Right kidney (tissue), 9 donors: ENCODE data around the gene HAPLN2.
"Not testable (repeated sequence)": the region's sequence is repeated elsewhere in the genome, so short reads cannot be mapped to it uniquely, and the experiment has no call there.

Experiments used
- DNase-seq: peaks from one replicate; pipeline ENCODE4 v3.0.0-alpha.2; 2016
- long read RNA-seq, 8 donors: transcript quantifications; one replicate each; lab custom pipeline, GENCODE V29; 2026

HAPLN2 gene
- long read RNA-seq, donor 1 = 0 reads
- long read RNA-seq, donor 2, partial matches to known transcripts = 0 of 1 reads
- long read RNA-seq, donor 2, other reads (novel, unspliced or antisense) = 0 of 1 reads
- long read RNA-seq, donor 3 = 0 reads
- long read RNA-seq, donor 4 = 0 reads
- long read RNA-seq, donor 5 = 0 reads
- long read RNA-seq, donor 6 = 0 reads
- long read RNA-seq, donor 7 = 0 reads
- long read RNA-seq, donor 8 = 0 reads

DNA sequence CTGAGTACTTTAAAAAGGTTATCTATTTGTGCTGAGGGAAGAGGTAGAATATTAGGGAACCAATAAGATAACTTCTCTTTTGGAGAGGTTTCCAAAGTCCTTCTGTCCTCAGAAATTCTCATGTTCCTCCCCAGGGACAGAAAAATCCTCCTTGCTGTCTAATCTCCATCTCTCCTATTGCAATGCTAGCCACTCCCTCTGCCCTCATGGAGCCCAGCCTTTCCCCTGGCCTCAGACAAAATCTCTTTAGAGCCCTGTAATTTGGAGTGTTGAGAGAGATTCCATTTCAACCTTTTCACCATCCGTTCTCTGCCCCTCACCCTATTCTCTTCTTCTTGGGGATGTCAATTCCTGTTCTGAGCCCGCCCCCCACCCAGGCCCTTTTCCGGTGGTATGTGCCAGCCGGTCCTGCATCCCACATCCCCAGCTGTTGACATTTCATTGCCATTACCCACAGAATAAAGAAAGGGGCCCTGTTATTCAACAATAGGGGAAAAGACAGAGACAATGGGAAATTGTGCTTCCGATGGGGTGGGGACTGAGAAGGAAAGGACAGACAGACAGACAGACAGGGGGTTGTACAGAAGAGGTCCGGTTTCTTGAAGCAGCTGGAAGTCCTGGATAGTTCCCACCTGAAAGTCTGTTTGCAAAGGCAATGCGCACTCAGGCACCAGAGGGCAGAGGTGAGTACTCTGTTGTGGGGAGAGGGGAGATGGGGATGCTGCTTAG, at the start of gene HAPLN2:
TSS of gene HAPLN2 (plus strand) at position 563 of the 729 bp plus-strand sequence. CDS start 4,076 bp downstream, outside the sequence.
- no peak for DNase-seq

DNA sequence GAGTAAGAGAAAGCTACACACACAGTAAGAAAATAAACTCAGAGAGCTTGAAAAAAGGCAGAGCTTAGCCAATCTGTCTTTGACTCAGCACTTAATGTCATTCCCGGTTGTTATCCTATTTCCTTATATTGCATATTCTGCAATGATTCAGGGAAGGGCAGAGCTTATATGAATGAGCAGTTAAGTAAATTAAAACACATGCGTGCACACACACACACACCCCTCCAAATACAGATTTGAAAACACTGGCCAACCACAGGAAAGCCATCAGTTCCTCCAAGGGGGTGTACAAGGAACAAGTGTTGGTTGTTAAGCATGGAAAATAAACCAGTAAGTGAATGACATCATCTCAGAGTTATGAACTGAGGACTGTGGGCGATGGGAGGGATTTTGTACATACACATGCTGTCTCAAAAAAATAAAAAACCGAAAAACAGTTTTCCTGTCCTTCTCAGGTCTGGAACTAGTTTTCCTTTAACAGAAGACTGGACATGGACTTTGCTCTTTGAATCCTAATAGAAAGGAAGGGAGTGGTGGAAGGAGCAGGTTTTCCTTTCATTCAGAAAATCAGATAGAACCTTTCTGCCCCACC, 47.9 kb upstream of the HAPLN2 start:
- DNase-seq = no peak

DNA sequence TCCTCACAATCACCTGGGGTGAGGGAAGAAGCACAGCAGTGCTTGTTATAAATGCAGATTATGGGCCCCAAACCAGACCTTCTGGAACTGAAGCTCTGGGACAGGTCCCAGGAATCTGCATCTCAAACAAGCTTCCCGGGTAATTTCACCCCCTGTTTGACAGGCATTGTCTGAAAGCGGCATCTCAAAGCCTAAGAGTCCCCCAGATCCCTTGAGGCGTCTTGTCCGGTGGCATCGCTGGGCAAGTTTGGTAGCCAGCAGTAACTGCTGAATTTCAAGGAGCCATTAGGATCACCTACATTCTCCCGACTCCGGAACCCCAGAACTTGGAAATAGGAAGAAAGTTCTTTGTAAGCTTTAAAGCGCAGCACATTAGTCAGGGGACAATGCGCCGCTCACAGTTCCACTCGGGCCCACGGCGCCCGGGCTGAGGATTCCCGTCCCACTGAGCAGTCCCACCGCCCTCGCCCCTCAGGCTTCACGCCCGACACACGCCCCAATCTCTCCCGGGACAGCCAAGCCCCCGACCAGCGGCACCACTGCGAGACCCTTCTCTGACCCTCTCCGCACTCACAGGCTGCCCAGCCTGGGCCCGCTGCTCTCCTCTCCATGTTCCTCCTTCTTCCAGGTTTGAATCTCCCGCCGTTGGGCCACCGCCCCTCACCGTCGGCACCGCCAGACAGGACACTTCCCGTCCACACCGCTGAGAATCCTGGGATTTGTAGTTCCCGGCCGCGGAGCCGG, 47.1 kb upstream of the HAPLN2 start, which contains the start of gene IQGAP3:
TSS of gene IQGAP3 (minus strand) at position 647 of the 744 bp plus-strand sequence. CDS start at position 611, 36 bp downstream.
- peak; percentile 78 for DNase-seq

DNA sequence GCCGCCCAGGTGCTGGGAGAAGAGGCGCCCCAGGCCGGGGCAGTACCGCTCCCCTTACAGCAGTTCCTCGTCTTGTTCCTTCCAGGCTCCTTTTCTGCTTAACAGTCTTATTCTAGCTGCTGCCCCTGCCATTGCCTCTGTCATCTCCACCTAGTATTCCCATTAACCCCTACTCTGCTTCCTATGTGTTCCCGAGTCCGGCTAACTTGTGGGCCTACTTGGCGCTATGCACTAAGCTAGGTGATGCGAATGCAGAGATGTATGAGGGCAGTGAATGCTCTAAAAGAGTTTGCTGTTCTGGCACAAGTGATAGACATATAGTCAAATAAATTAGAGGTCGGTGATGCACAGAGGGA, 46.6 kb upstream of the HAPLN2 start:
- no peak for DNase-seq

DNA sequence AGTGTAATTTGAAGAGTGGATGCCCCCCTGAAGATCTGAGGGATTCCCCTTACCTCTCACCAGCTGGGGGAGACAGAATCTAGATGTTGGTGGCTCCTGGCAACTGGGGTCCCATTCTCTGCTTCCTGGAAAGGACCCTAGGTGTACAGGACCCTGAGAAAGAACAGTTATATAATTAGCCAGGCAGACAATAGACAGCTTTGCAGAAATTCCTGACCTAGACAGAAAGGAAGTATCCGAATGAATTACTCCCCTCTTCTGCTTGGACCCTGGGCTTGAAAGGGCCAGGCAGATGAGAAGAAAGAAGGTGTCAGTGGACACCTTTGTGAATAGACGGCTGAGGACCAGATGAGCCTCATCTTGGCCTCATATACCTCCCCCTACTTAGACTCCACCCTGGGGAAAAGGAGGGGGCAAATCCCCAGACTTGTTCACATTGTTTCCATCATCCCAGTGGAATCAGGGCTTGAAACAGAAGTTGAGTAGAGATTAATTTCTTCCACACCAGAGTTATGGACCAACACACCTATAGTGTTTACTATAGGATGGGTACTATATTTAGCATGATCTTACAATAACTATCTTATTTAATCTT, 45.1 kb upstream of the HAPLN2 start:
- no peak for DNase-seq

DNA sequence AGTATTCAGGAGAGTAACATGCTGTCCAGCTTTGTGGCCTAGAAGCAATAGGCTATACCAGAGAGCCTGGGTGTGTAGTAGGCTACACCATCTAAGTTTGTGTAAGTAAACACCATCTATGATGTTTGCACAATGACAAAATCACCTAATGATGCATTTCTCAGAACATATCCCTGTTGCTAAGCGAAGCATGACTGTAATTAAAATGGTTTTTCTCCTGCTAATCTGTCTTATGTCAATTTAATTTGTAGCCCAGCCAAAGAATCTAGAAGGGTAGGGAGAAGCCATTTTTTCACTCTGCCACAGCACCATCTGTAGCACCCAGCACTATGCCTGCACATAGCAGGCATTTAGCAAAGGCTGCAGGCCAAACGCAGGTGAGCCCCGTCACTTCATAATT, 41.7 kb upstream of the HAPLN2 start:
- DNase-seq = no peak

DNA sequence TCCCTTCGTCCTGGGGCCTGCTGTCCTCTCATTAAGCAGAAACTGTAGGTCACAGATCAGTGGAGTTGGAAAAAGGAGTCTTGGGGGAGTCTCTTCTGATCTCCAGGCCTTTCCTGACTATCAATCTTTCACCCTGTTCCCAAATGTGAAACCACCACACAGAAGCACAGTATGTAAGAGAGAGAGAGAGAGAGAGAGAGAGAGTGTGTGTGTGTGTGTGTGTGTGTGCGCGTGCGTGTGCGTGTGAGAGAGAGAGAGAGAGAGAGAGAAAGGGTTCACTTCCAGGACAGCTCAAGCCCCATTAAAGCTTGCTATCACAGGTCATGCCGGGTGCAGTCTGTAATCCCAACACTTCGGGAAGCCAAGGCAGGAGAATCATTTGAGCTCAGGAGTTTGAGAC, 41.2 kb upstream of the HAPLN2 start:
- DNase-seq = peak; percentile 68

DNA sequence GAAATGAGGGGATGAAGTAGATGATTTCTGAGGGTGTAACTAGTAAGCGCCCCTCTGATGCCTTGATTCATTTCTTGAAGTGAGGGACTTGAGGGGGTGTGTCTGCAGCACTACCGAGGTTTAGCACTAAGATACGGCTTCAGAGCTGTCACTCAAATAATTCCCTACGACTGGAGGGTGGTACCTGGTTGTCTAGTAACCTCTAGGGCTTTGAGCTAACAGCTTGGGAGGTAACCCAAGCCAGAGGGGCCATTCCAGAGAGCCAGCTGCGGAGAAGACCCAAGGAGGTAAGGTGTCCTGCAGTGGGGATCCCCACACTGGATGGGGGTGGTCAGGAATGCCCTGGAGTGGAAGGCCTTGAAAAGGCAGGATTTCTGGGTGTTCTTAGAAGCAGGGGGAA, 39.7 kb upstream of the HAPLN2 start, which contains the start of gene TTC24:
TSS of gene TTC24 (plus strand) at position 252 of the 400 bp plus-strand sequence. CDS start 1,642 bp downstream, outside the sequence.
- DNase-seq = no peak

DNA sequence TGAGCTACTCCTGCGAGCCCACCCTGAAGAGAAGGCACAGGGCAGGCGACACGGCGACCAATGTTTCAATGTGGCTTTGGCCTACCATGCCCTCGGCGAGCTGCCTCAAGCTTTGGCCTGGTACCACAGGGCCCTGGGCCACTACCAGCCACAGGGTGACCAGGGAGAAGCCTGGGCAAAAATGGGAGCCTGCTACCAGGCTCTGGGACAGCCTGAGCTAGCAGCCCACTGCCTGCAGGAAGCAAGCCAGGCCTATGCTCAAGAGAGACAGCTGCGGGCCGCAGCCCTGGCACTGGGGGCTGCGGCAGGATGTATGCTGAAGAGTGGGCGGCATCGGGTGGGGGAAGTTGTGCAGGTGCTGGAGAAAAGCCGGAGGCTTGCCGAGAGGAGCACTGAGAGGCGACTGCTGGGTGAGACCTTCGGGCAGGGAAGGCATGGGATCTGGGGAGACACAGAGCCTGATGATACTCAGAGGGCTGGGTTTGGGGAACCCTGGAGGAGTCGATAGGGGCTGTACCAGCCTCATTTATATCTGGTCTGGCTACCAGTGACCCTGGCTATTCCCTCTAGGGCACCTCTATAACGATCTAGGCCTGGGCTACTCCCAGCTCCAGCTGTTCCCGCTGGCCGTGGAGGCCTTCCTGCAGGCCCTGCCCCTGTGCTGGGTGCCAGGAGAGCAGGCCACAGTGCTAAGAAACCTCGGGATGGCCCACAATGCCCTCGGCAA, 37.4 kb upstream of the HAPLN2 start:
- DNase-seq = peak; percentile 17

DNA sequence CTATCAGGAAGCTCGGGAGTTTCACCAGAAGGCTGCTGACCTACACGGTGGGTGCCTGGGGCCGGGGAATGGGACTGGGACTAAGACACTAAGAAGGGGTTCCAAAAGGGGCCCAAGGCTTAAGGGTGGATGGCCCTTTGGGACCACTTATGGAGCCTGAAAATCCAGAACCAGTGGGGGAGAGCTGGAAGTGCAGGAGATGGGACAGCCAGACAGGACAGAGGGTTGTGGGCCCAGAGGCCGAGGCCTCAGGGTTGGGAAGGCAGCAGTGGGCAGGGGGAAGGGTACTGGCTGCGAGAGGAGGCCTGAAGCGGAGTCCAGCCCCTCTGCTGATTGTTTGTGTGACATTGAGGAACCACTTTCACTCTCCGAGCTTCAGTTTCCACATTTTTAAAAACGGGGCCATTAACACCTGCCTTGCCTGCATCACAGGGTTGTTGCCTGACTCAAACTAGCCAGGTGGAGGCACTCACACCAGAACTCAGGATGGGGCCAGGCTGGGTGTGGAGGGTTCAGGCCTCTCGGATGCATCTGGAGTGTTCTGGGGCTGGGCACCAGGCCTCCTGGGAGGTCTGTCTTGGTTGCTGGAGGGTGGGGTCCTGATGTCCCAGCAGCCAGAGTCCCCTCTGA, 36.7 kb upstream of the HAPLN2 start:
- DNase-seq = no peak

DNA sequence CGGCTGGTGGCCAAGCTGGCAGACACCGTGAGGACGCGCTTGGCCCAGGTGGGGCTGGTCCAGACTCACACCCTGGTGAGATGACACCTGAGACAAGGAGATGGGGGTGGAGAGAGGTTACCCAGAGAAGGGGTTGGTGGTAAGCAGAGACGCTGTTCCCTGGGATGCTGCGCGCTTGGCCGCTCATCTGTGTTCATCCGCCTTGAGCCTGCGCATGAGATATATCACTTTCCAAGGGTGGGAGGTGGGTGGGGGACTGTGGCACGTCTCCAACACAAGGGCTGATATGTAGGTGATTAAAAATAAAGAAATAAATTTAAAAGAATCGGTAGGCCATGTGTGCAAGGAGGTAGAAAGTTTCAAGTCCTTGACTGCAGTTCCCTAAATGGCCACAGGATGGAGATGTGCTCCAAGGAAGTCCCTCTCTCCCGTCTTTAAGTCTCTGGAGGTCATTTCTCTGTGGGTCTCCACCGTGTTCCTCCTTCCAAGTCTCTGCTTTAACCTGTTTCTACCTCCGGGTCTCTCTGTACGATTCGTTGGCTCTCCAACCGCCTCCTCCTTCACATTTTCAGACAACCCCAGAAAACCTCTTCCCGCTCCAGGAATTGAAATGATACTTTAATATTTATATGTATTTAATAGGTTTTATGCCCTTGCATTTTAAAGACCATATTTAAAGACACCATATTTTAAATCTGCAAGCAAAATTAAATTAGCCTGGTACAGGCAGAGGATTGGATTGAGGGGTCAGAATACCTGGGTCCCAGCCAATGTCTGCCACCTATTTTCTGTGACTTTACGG, 35.2 kb upstream of the HAPLN2 start:
- peak; percentile 57 for DNase-seq

DNA sequence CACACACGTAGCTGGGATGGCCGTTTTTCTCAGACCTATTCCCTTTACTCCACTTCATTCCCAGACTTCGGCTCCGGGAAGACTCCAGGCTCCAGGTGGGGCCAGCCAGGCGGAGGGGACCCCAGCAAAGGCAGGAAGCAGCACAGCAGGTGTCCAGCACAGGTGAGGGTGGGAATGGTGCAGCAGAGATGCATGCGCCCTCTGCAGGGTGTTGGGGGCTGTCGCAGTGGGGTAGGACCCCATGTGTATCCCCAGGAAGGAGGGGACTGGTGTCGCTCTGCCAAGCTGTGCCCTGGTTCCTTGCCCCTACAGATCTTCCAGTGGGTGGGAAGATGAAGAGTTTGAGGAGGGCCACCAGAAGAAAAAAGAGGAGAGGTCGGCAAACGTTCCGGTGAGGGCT, 34.4 kb upstream of the HAPLN2 start:
- peak; percentile 33 for DNase-seq

DNA sequence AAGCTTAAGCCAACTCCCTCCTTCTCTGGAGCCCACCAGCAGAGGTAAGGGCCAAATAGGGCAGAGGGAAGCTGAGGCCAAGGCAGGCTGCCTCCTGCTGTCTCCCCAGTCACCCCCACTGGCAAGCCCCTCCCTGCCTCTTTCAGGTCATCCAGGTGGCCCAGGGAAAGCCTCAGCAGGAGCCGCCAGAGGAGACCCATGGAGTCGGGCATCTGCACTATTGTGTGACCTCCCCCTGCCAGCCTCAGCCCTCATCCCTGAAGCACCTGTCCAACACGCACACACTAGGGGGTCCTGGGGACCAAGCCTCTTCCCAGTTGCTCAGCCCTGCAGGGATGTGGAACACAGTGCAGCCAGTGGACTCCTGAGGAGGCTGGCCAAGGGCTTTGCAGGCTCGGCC, 32.9 kb upstream of the HAPLN2 start:
- DNase-seq = no peak

DNA sequence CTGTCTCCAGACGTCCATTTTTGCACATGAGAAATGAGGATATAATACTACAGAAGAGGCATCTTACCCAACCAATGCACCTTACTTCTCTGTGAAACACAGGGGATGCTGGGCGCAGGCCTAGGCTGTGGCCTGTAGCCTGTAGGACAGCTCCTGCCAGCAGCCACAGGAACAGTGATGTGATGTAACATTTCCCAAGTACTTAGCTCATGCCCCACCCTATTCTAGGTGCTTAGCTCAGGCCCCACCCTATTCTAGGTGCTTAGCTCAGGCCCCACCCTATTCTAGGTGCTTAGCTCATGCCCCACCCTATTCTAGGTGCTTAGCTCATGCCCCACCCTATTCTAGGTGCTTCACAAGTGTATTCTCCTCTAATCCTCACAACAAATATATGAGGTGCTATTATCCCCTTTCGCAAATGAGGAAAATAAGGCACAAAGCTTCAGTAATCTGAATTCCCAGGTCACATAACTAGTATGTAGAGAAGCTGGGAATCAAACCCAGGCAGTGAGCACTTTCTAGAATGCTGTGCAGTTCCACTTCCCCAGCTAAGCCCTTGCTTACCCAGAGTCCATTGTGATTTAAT, 32.2 kb upstream of the HAPLN2 start:
- no peak for DNase-seq

DNA sequence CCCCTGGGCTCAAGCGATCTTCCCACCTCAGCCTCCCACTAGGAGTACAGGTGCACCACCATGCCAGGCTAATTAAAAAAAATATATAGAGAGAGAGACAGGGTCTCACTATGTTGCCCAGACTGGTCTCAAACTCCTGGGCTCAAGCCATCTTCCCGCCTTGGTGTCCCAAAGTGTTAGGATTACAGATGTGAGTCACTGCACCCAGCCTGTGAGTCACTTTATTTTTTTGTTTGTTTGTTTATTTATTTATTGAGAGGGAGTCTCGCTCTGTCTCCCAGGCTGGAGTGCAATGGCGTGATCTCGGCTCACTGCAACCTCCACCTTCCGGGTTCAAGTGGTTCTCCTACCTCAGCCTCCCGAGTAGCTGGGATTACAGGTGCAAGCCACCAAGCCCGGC, 31.3 kb upstream of the HAPLN2 start:
- DNase-seq = not testable (repeated sequence)

DNA sequence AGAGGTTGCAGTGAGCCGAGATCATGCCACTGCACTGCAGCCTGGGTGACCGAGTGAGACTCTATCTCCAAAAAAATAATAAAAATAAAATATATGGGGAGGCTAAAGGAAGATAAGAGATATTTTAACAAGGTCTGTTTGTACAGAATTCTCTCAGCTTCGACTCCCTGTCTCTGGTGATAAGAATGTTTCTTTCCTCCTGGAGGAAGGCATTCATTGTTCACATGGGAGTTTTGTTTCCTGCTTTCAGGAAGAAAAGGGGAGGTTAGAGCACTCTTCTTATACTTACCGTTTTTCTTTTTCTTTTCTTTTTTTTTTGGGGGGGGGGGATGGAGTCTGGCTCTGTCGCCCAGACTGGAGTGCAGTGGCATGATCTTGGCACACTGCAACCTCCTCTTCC, 29.7 kb upstream of the HAPLN2 start:
- no peak for DNase-seq

DNA sequence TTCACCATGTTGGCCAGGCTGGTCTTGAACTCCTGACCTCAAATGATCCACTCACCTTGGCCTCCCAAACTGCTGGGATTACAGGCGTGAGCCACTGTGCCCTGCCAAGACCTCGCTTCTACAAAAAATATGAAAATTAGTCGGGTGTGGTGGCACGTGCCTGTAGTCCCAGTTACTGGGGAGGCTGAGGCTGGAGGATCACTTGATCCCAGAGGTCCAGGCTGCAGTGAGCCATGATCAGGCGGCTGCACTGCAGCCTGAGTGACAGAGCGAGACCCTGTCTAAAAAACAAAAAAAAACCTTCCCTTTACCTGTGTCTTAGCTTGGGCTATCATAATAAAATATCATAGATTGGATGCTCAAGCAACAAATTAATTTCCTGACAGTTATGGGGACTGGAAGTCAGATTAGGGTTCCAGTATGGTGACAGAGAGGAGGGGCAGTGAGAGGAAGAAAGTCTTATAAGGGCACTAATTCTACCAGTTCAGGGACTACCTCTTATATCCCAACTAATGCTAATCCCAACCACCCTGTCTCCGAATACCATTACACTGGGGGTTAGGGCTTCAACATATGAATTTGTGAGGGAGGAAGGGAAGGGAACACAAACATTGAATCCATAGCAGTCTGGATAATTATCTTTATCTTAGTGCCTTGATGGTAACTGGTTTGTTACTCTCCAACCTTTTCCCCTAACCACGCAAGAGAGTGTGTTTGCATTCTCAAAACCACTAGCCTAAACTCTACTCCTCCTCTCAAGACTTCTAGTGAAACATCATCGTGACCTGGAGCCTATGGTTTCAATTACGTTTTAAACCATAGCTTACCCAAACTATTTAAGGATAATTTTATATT, 28.7 kb upstream of the HAPLN2 start:
- DNase-seq = no peak

DNA sequence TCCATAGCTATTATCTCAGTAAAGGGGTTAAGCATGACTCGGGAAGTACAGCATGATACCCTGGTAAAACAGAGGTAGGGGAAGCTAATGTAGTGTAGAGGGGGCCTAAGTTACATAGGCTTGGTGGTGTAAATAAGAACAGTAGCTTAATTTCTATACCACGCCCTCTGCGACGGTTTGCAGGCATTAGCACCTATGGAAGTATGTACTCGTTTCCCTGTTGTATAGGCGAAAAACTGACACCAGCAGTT, 28.1 kb upstream of the HAPLN2 start:
- no peak for DNase-seq

DNA sequence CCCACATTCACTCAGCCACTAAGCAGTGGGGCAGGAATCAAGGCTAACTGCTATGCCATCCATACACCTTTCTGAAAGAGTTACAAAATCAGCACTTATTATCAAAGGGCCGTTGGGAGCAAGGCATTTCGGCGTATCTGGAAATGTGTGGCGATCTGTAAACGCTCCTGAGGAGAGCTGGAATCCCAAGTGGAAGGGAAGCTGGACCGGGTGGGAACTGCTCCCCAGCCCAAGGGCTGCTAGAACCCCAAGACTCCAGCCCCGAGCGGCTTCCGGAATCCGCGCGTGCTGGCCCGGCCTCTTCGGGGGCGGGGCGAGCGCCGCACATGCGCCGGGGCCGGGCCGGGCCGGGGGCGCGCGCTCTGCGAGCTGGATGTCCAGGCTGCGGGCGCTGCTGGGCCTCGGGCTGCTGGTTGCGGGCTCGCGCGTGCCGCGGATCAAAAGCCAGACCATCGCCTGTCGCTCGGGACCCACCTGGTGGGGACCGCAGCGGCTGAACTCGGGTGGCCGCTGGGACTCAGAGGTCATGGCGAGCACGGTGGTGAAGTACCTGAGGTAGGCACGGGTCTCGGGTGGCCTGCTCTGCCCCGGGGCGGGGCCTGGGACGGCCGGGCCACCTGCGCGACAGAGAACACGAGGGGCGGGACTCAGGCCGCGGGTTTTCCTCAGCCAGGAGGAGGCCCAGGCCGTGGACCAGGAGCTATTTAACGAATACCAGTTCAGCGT, 27.6 kb upstream of the HAPLN2 start, which contains the start of gene NAXE:
TSS of gene NAXE (plus strand) at position 345 of the 726 bp plus-strand sequence. CDS start at position 374, 29 bp downstream.
- peak; percentile 85 for DNase-seq
